ENCODE data around the gene PKIB.

The PKIB gene

DNA sequence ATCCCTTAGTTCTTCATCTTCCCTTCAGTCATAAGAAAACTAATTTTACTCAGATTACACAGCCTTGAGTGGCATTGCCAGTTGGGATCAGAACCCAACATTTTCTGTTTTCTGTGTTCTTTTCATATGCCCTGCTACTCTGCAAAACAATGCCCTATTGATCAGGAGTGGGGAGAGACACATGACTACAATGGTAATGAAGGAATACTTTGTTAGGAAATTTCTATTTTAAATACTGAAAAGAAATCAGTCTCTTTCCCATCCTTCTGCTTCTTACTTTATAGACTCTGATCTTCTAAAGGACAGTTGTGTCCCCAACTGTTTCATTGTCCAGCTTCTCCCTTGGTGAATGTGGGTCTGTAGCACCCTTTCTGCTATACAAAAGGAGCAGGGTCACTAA lies 5.5 kb upstream of the PKIB start:
- no peak for DNase-seq (ENCODE audit: low read depth)
- no peak overlapping the region for H3K4me3 ChIP-seq (ENCODE audit: low read depth, low read length)
- TF ChIP-seq, protein P1, sequence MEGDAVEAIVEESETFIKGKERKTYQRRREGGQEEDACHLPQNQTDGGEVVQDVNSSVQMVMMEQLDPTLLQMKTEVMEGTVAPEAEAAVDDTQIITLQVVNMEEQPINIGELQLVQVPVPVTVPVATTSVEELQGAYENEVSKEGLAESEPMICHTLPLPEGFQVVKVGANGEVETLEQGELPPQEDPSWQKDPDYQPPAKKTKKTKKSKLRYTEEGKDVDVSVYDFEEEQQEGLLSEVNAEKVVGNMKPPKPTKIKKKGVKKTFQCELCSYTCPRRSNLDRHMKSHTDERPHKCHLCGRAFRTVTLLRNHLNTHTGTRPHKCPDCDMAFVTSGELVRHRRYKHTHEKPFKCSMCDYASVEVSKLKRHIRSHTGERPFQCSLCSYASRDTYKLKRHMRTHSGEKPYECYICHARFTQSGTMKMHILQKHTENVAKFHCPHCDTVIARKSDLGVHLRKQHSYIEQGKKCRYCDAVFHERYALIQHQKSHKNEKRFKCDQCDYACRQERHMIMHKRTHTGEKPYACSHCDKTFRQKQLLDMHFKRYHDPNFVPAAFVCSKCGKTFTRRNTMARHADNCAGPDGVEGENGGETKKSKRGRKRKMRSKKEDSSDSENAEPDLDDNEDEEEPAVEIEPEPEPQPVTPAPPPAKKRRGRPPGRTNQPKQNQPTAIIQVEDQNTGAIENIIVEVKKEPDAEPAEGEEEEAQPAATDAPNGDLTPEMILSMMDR (IDR thresholded peaks at IDR 0.05; ENCODE audit: control insufficient read depth, extremely low read depth, insufficient read depth) = no peak

DNA sequence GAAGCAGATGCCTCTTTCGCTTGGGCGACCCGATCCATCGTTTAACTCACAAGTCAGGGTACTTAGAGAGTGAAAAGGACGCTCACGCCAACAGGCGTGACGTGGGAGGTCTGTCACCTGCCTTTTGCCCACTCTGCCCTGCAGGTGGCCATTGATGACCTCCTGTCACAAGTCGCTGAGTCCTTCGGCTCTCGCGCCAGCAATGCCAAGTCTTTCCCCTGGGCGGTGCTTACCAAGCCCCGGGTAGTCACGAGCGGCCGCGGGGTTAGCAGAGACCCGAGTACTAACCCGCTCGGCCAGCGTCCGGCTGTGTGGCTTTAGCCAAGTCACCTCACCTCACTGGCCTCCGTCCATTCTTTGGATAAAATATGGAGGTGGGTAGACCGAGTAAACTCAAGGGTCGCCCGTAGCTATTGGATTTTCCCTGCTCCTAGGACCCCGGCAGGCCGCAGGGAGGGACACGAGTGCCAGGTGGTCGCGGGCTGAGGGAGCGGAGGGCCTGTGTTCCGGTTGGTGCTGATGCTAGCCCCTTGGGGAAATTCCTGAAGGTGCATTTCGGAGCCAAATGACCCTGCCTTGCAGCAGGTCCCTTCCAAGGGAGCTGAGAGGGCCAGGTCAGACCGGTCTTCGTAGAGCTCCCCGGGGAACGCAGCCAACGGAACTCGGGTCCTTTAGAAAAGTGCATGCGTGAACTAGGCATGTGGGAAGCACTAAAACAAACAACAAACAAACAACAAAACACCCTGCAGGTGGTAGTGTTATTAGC lies 668 bp downstream of the PKIB start:
- TF ChIP-seq, protein P1 (IDR thresholded peaks at IDR 0.05; ENCODE audit: control insufficient read depth, extremely low read depth, insufficient read depth) = peak; percentile 14; the same call in 1 of the 2 replicates
- DNase-seq (ENCODE audit: low read depth) = peak; percentile 74
- peak overlapping the region; percentile 79 for H3K4me3 ChIP-seq (ENCODE audit: low read depth, low read length)

DNA sequence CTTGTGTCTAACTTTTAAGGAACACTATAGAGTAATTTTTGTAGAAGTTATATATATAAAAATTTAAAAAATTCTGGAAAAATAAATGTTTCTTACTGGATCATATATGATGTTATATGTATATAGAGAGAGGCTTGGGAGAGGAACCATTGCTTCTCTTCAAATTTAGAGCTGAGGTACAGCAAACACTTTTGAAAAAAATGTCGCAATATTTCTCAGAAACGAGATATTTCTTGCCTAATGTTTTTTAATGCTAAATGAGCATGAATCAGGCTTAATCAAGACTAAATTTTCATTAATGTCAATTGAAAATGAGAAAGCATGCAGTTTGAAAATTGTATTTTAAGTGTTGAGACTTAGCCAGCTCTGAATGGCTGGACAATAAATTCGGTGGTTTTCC lies 2.6 kb downstream of the PKIB start:
- DNase-seq (ENCODE audit: low read depth) = no peak
- TF ChIP-seq, protein P1 (IDR thresholded peaks at IDR 0.05; ENCODE audit: control insufficient read depth, extremely low read depth, insufficient read depth) = no peak
- no peak overlapping the region for H3K4me3 ChIP-seq (ENCODE audit: low read depth, low read length)

DNA sequence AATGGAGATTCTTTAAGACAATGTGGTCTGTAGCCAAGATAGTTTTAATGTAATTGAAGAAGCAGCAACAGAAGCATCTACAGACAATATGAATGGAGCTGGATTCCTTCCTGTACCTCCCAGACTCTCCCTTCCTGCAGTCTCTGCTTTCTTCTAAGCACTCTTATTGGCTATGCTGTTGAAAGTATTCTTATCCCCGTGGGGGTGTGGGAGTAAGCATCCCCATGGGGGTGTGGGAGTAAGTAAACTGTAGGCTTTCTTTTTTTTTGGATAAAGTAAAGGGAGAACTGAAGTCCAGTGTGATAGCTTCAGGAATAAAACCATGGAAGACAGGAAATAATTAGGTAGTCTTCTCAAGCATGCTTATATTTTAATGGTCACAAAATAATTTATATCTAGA lies 4.1 kb downstream of the PKIB start:
- no peak for DNase-seq (ENCODE audit: low read depth)
- TF ChIP-seq, protein P1 (IDR thresholded peaks at IDR 0.05; ENCODE audit: control insufficient read depth, extremely low read depth, insufficient read depth) = no peak
- no peak overlapping the region for H3K4me3 ChIP-seq (ENCODE audit: low read depth, low read length)

DNA sequence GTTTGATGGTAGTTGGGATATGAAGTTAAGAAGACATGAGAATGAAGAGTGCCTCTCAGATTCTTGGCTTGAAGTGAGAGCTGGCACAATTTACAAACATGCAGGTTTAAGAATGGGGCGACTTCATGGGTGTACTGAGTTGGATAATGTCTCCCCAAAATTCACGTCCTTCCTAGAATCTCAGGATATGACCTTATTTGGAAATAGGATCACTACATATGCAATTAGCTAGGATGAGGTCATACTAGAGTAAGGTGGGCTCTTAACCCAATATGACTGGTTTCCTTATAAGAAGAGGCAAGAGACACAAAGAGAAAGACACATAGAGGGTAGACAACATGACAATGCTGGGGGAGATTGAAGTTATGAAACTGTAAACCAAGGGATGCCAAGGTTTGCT lies 5.2 kb downstream of the PKIB start:
- DNase-seq (ENCODE audit: low read depth) = no peak
- TF ChIP-seq, protein P1 (IDR thresholded peaks at IDR 0.05; ENCODE audit: control insufficient read depth, extremely low read depth, insufficient read depth) = no peak
- no peak overlapping the region for H3K4me3 ChIP-seq (ENCODE audit: low read depth, low read length)

DNA sequence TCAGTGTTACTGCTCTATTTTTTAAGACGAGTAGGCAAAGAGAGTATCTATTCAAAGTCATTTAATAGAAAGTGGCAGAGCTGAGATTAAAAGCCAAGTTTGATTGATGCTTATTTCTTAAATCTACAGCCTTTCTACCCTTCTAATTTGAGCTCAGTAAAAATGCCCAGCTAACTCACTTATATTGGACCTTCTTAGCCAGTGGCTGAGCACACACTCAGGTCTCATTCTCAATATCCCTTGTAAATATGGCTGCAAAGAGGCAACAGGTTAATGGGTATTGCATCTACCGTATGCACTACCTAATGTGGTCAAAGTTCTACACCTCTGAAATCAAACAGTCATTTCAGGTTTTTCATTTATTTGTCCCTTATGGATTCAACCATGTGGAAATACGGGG lies 6.7 kb downstream of the PKIB start:
- TF ChIP-seq, protein P1 (IDR thresholded peaks at IDR 0.05; ENCODE audit: control insufficient read depth, extremely low read depth, insufficient read depth) = no peak
- H3K4me3 ChIP-seq (ENCODE audit: low read depth, low read length) = no peak overlapping the region
- DNase-seq (ENCODE audit: low read depth) = no peak

DNA sequence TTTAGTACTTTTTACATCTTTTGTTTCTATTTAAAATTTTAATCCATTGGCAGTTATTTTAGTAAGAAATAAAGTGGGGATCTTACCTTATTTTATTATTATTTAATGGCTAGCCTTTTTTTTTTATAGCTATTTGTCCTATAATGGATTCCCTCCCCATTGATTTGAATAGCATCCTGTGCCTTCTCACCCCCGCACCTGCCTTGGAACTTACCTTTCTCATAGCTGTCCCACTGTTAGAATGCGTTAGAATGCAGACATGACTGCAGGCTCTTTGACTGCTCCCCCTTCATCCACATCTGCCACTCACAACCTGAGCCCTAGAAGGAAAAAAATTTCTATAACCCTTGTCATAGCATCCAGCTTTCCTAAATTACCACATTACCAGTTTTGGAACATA lies 9.1 kb downstream of the PKIB start:
- TF ChIP-seq, protein P1 (IDR thresholded peaks at IDR 0.05; ENCODE audit: control insufficient read depth, extremely low read depth, insufficient read depth) = no peak
- no peak for DNase-seq (ENCODE audit: low read depth)
- no peak overlapping the region for H3K4me3 ChIP-seq (ENCODE audit: low read depth, low read length)

All from LNCaP clone FGC (cell line).